HEK293 (cell line): ENCODE data around the gene KRTAP5-4.

Experiments used
- CTCF ChIA-PET: fragments of 350-600 bp; formaldehyde crosslinking; extraction: SDS; loops from one replicate; lab custom pipeline; 2021; ENCODE audit warnings: antibody characterized with exemption; lab: Yijun Ruan, JAX
- POLR2A ChIA-PET: fragments of 300-600 bp; formaldehyde crosslinking; extraction: SDS; loops from one replicate; lab custom pipeline; 2020; ENCODE audit warnings: antibody characterized with exemption, inconsistent platforms; lab: Yijun Ruan, JAX
- H3K27ac ChIP-seq: fragments of 200-500 bp; sonication (Bioruptor generic); 2 replicates; pipeline ENCODE4 v1.5.1; 2014; ENCODE audit warnings: low read depth, low read length, control low read depth, inconsistent platforms; ENCODE audit errors: extremely low read depth
- H3K36me3 ChIP-seq, 2 experiments: fragments of 200-500 bp in 1 of 2; sonication (Bioruptor generic) in 1 of 2; 1 replicate in 1 of 2; 2 replicates in 1 of 2; pipeline ENCODE4 v1.5.1; 2014 to 2017; ENCODE audit warnings: inconsistent platforms in 2 of 2, low read length in 2 of 2; ENCODE audit not compliant: control insufficient read depth in 2 of 2, insufficient read depth in 1 of 2
- H3K4me1 ChIP-seq: fragments of 200-500 bp; sonication (Bioruptor generic); 2 replicates; pipeline ENCODE4 v1.5.1; 2014; ENCODE audit warnings: mild to moderate bottlenecking, low read length, inconsistent platforms; ENCODE audit not compliant: control insufficient read depth, insufficient read depth
- H3K4me3 ChIP-seq: 2 replicates; pipeline ENCODE4 v1.5.1; 2011; ENCODE audit warnings: low read depth, mild to moderate bottlenecking, control low read depth, low read length, moderate library complexity
- H3K9me3 ChIP-seq: fragments of 200-500 bp; sonication (Bioruptor generic); 2 replicates; pipeline ENCODE4 v1.5.1; 2014; ENCODE audit warnings: low read depth, low read length, inconsistent platforms; ENCODE audit not compliant: control insufficient read depth, insufficient read depth
- GLIS2 ChIP-seq: fragments of 450-650 bp; formaldehyde crosslinking; IDR thresholded peaks from 2 replicates; pipeline ENCODE4 v1.5.1; 2016; ENCODE audit warnings: missing biosample characterization, missing genetic modification characterization
- PATZ1 ChIP-seq: fragments of 450-650 bp; formaldehyde crosslinking; IDR thresholded peaks from 2 replicates; pipeline ENCODE4 v1.5.1; 2016; ENCODE audit warnings: missing biosample characterization, missing genetic modification characterization
- ZBTB21 ChIP-seq: fragments of 450-650 bp; formaldehyde crosslinking; IDR thresholded peaks from 2 replicates; pipeline ENCODE4 v1.5.1; 2017; ENCODE audit warnings: missing biosample characterization, missing genetic modification characterization
- ZFHX2 ChIP-seq: fragments of 450-650 bp; formaldehyde crosslinking; conservative IDR thresholded peaks from 2 replicates; pipeline ENCODE4 v1.5.1; 2016; ENCODE audit warnings: missing biosample characterization, missing genetic modification characterization
- ZIC2 ChIP-seq: fragments of 450-650 bp; formaldehyde crosslinking; IDR thresholded peaks from 2 replicates; pipeline ENCODE4 v1.5.1; 2016; ENCODE audit warnings: missing biosample characterization, missing genetic modification characterization
- ZNF132 ChIP-seq: fragments of 450-650 bp; formaldehyde crosslinking; IDR thresholded peaks from 2 replicates; pipeline ENCODE4 v1.5.1; 2017; ENCODE audit warnings: missing biosample characterization, missing genetic modification characterization, borderline replicate concordance
- ZNF157 ChIP-seq: fragments of 450-650 bp; formaldehyde crosslinking; IDR thresholded peaks from 2 replicates; pipeline ENCODE4 v1.5.1; 2016; ENCODE audit warnings: missing biosample characterization, missing genetic modification characterization
- ZNF2 ChIP-seq: fragments of 450-650 bp; formaldehyde crosslinking; IDR thresholded peaks from 2 replicates; pipeline ENCODE4 v1.5.1; 2016; ENCODE audit warnings: missing biosample characterization, missing genetic modification characterization
- ZNF280C ChIP-seq: fragments of 450-650 bp; formaldehyde crosslinking; IDR thresholded peaks from 2 replicates; pipeline ENCODE4 v1.5.1; 2016; ENCODE audit warnings: missing biosample characterization, missing genetic modification characterization
- ZNF529 ChIP-seq: fragments of 450-650 bp; formaldehyde crosslinking; IDR thresholded peaks from 2 replicates; pipeline ENCODE4 v1.5.1; 2017; ENCODE audit warnings: missing genetic modification characterization, missing biosample characterization; ENCODE audit not compliant: insufficient replicate concordance
- ZNF561 ChIP-seq: fragments of 450-650 bp; IDR thresholded peaks from 2 replicates; pipeline ENCODE4 v1.5.1; 2018; ENCODE audit warnings: missing biosample characterization, missing genetic modification characterization, borderline replicate concordance
- ZNF621 ChIP-seq: fragments of 450-650 bp; formaldehyde crosslinking; IDR thresholded peaks from 2 replicates; pipeline ENCODE4 v1.5.1; 2017; ENCODE audit warnings: missing biosample characterization, missing genetic modification characterization
- ZXDB ChIP-seq: fragments of 450-650 bp; formaldehyde crosslinking; IDR thresholded peaks from 2 replicates; pipeline ENCODE4 v1.5.1; 2016; ENCODE audit warnings: missing biosample characterization, missing genetic modification characterization
- TF ChIP-seq, protein P1 (sequence below): fragments of 450-650 bp; formaldehyde crosslinking; IDR thresholded peaks from 2 replicates; pipeline ENCODE4 v1.5.1; 2017; ENCODE audit warnings: missing biosample characterization, missing genetic modification characterization
- TF ChIP-seq, protein P2 (sequence below): fragments of 450-650 bp; formaldehyde crosslinking; IDR thresholded peaks from 2 replicates; pipeline ENCODE4 v1.5.1; 2016; ENCODE audit warnings: missing biosample characterization, missing genetic modification characterization

The KRTAP5-4 gene

GRCh38 chr11:1645357-1645821 lies 23.5 kb upstream of the KRTAP5-4 start (continued):
- TF ChIP-seq PATZ1 (no peak), ZNF280C (tag by site-specific recombination) (no peak)

DNA sequence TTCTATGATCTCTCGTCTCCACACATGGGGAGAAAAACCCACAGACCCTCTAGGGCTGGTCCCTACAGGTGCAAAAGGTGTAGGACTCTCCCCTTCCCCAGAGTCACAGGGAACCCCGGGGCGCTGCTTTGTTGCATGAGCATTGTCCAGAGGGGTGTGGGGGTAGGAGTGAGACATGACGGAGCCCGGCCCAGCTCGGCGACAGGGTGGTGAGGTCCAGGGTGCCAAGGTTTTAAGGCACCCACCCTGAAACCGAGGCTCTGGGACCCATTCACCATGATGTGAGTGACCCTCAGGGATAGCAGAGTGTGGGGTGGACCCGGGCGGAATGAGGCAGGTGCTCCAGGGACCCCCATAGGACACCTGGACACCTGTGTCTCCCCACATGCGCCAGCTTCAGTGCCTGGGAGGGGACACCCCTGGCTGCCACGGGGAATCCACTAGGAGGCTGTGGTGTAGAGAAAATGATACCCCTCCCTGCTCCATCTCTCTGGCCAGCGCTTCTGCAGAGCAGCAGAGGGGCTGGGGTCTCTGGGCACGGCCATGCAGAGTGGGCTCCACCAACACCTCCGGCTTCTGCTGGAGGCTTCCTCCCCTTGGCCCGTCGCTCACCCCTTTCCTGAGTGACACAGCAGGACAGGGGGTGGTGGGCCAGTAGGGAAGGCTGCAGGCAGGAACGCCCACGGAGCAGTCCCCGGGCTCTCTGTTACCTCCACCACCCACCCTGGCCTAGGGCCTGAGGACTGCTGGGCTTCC lies 22.8 kb upstream of the KRTAP5-4 start:
- Histone ChIP-seq H3K4me1 (no peaks in the 10 kb centered on the region), H3K27ac (no peak overlapping the region), H3K4me3 (no peak overlapping the region), H3K36me3 (no peaks in the 10 kb centered on the region), H3K9me3 (no peaks in the 10 kb centered on the region)
- ChIA-PET CTCF (interaction anchor here (0.7 to 2.3 kb wide), 4 partner anchors 8 to 188 kb away, joined by 3 to 14 read pairs (median 6); partner anchors contain the start of gene KRTAP5-5), POLR2A (no interaction called here)
- TF ChIP-seq ZFHX2 (0 out of 2 replicates have a peak, but pooled peaks have one; percentile 16), ZBTB21 (tag by site-specific recombination) (no peak)

DNA sequence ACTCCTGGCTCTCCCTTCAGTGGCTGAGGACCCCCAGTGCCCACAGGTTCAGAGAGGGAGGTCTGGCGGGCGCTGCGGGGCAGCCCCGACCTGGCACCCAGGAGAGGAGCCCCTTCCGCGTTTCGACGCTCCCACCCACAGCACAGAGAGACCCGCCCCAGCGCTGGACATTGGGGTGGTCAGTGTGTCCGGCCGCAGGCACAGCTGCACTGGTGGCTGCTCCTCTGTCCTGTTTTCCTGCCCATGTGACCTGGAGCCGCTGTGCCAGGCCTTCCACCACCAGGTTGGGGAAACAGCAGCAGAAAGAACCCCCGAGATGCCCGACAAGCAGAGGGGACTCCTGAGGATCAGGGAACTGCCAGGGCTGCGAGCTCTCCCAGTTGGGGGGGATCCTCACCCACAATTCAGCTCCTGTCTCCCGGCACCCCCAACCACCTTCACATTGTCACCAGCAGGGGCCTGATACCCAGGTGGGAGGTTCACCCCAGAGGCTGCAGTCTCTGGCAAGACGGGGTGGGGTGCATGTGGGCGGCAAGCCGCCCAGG lies 21.3 kb upstream of the KRTAP5-4 start:
- ChIA-PET POLR2A (no interaction called here), CTCF (interaction anchor here (0.6 to 2.3 kb wide), 6 partner anchors 10 to 506 kb away, joined by 3 to 14 read pairs (median 3); no protein-coding TSS in a partner anchor)
- Histone ChIP-seq H3K4me1 (no peaks in the 10 kb centered on the region), H3K9me3 (no peaks in the 10 kb centered on the region), H3K4me3 (no peak overlapping the region), H3K27ac (no peak overlapping the region), H3K36me3 (no peaks in the 10 kb centered on the region)
- TF ChIP-seq ZNF132 (tag by site-specific recombination) (no peak), ZNF280C (tag by site-specific recombination) (no peak), GLIS2 (tag by site-specific recombination) (no peak), ZNF529 (tag by site-specific recombination) (no peak), ZXDB (tag by site-specific recombination) (no peak), ZNF621 (tag by site-specific recombination) (no peak), ZNF561 (tag by site-specific recombination) (no peak), ZIC2 (tag by site-specific recombination) (no peak), ZNF157 (tag by site-specific recombination) (no peak), ZNF2 (tag by site-specific recombination) (no peak)
- TF ChIP-seq, protein P1, sequence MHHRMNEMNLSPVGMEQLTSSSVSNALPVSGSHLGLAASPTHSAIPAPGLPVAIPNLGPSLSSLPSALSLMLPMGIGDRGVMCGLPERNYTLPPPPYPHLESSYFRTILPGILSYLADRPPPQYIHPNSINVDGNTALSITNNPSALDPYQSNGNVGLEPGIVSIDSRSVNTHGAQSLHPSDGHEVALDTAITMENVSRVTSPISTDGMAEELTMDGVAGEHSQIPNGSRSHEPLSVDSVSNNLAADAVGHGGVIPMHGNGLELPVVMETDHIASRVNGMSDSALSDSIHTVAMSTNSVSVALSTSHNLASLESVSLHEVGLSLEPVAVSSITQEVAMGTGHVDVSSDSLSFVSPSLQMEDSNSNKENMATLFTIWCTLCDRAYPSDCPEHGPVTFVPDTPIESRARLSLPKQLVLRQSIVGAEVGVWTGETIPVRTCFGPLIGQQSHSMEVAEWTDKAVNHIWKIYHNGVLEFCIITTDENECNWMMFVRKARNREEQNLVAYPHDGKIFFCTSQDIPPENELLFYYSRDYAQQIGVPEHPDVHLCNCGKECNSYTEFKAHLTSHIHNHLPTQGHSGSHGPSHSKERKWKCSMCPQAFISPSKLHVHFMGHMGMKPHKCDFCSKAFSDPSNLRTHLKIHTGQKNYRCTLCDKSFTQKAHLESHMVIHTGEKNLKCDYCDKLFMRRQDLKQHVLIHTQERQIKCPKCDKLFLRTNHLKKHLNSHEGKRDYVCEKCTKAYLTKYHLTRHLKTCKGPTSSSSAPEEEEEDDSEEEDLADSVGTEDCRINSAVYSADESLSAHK (tag by site-specific recombination), result no peak
- TF ChIP-seq, protein P2, sequence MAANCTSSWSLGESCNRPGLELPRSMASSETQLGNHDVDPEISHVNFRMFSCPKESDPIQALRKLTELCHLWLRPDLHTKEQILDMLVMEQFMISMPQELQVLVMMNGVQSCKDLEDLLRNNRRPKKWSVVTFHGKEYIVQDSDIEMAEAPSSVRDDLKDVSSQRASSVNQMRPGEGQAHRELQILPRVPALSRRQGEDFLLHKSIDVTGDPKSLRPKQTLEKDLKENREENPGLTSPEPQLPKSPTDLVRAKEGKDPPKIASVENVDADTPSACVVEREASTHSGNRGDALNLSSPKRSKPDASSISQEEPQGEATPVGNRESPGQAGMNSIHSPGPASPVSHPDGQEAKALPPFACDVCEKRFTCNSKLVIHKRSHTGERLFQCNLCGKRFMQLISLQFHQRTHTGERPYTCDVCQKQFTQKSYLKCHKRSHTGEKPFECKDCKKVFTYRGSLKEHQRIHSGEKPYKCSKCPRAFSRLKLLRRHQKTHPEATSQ (tag by site-specific recombination), result no peak
